H9 (cell line): ENCODE data around the gene TRPM5. TPM values are rescaled to one million over a fixed set of nuclear protein-coding genes. Genes with fewer than 3 reads are reported as not detected.

Experiments
- DNase-seq: peaks from one replicate; pipeline ENCODE4 v3.0.0-alpha.2; 2017
- H2AFZ ChIP-seq: one replicate; pipeline ENCODE4 v1.6.1; 2013; ENCODE audit warnings: mild to moderate bottlenecking, low read length, control low read depth, moderate library complexity
- H2AK5ac ChIP-seq: 2 replicates; pipeline ENCODE4 v1.6.1; 2013; ENCODE audit warnings: low read length, control low read depth, mixed read lengths; ENCODE audit not compliant: insufficient read length
- H2BK120ac ChIP-seq: one replicate; pipeline ENCODE4 v1.6.1; 2013; ENCODE audit warnings: low read depth, mild to moderate bottlenecking, low read length, control low read depth, inconsistent platforms; ENCODE audit not compliant: poor library complexity, severe bottlenecking
- H2BK12ac ChIP-seq: 2 replicates; pipeline ENCODE4 v1.6.1; 2013; ENCODE audit warnings: low read length, control low read depth, mixed read lengths, low read depth; ENCODE audit not compliant: insufficient read length
- H2BK15ac ChIP-seq: 2 replicates; pipeline ENCODE4 v1.6.1; 2013; ENCODE audit warnings: low read depth, low read length, control low read depth
- H2BK20ac ChIP-seq: one replicate; pipeline ENCODE4 v1.6.1; 2013; ENCODE audit warnings: low read depth, mild to moderate bottlenecking, low read length, control low read depth, inconsistent platforms; ENCODE audit not compliant: poor library complexity, severe bottlenecking
- H2BK5ac ChIP-seq: 2 replicates; pipeline ENCODE4 v1.6.1; 2013; ENCODE audit warnings: low read length, control low read depth, mixed read lengths; ENCODE audit not compliant: insufficient read length
- H3K14ac ChIP-seq: 2 replicates; pipeline ENCODE4 v1.6.1; 2013; ENCODE audit warnings: low read length, control low read depth; ENCODE audit not compliant: insufficient read depth
- H3K18ac ChIP-seq: 2 replicates; pipeline ENCODE4 v1.6.1; 2013; ENCODE audit warnings: low read depth, mild to moderate bottlenecking, mixed read lengths, low read length, control low read depth; ENCODE audit not compliant: insufficient read length
- H3K23ac ChIP-seq: 2 replicates; pipeline ENCODE4 v1.6.1; 2013; ENCODE audit warnings: low read length, control low read depth, mixed read lengths, low read depth; ENCODE audit not compliant: insufficient read length
- H3K23me2 ChIP-seq: 2 replicates; pipeline ENCODE4 v1.6.1; 2013; ENCODE audit warnings: low read depth, mild to moderate bottlenecking, mixed read lengths, low read length, control low read depth; ENCODE audit not compliant: insufficient read length, poor library complexity, severe bottlenecking
- H3K27ac ChIP-seq: 2 replicates; pipeline ENCODE4 v1.5.1; 2013; ENCODE audit warnings: low read length, control low read depth, mixed read lengths, low read depth; ENCODE audit not compliant: insufficient read length
- H3K27me3 ChIP-seq: 2 replicates; pipeline ENCODE4 v1.6.1; 2013; ENCODE audit warnings: low read length, control low read depth, inconsistent platforms; ENCODE audit not compliant: insufficient read depth
- H3K4ac ChIP-seq: 2 replicates; pipeline ENCODE4 v1.6.1; 2013; ENCODE audit warnings: low read depth, mild to moderate bottlenecking, control low read depth, inconsistent platforms, low read length, moderate library complexity
- H3K4me1 ChIP-seq: 2 replicates; pipeline ENCODE4 v1.6.1; 2013; ENCODE audit warnings: low read length, control low read depth, inconsistent platforms; ENCODE audit not compliant: insufficient read depth
- H3K4me2 ChIP-seq: 2 replicates; pipeline ENCODE4 v1.6.1; 2013; ENCODE audit warnings: low read length, control low read depth, mixed read lengths; ENCODE audit not compliant: insufficient read length, insufficient read depth
- H3K56ac ChIP-seq: 2 replicates; pipeline ENCODE4 v1.6.1; 2013; ENCODE audit warnings: low read depth, mild to moderate bottlenecking, mixed read lengths, low read length, control low read depth; ENCODE audit not compliant: insufficient read length
- H3K79me1 ChIP-seq: 2 replicates; pipeline ENCODE4 v1.6.1; 2013; ENCODE audit warnings: low read depth, mild to moderate bottlenecking, moderate library complexity, low read length, control low read depth, inconsistent platforms; ENCODE audit not compliant: insufficient read depth, poor library complexity, severe bottlenecking
- H3K79me2 ChIP-seq: 2 replicates; pipeline ENCODE4 v1.6.1; 2013; ENCODE audit warnings: low read length, control low read depth, inconsistent platforms; ENCODE audit not compliant: insufficient read depth
- H3K9ac ChIP-seq: 2 replicates; pipeline ENCODE4 v1.6.1; 2013; ENCODE audit warnings: low read length, control low read depth, mixed read lengths; ENCODE audit not compliant: insufficient read length; ENCODE audit errors: extremely low read depth
- H3K9me3 ChIP-seq: one replicate; pipeline ENCODE4 v1.6.1; 2013; ENCODE audit warnings: low read depth, low read length, inconsistent platforms; ENCODE audit not compliant: control insufficient read depth
- H3T11ph ChIP-seq: one replicate; pipeline ENCODE4 v1.6.1; 2013; ENCODE audit warnings: mild to moderate bottlenecking, low read length, control low read depth, inconsistent platforms
- H4K20me1 ChIP-seq: one replicate; pipeline ENCODE4 v1.6.1; 2013; ENCODE audit not compliant: control insufficient read depth, insufficient read length, insufficient read depth
- H4K5ac ChIP-seq: 2 replicates; pipeline ENCODE4 v1.6.1; 2013; ENCODE audit warnings: low read depth, mild to moderate bottlenecking, mixed read lengths, low read length, control low read depth; ENCODE audit not compliant: insufficient read length
- H4K8ac ChIP-seq: replicated peaks from 2 replicates; pipeline ENCODE4 v1.6.1; 2013; ENCODE audit warnings: low read length, control low read depth, mixed read lengths, low read depth; ENCODE audit not compliant: insufficient read length
- H4K91ac ChIP-seq: 2 replicates; pipeline ENCODE4 v1.6.1; 2013; ENCODE audit warnings: low read depth, mild to moderate bottlenecking, moderate library complexity, mixed read lengths, low read length, control low read depth; ENCODE audit not compliant: insufficient read length
- H3K27ac Mint-ChIP-seq, 3 experiments: 2 replicates in 2 of 3; 3 replicates in 1 of 3; pipeline ENCODE4 v1.8.0; 2020 to 2021; ENCODE audit warnings: mixed read lengths in 3 of 3, mild to moderate bottlenecking in 1 of 3, moderate library complexity in 1 of 3
- H3K27me3 Mint-ChIP-seq: 2 replicates; pipeline ENCODE4 v1.8.0; 2021; ENCODE audit warnings: low read depth, mild to moderate bottlenecking, moderate library complexity, mixed read lengths
- H3K36me3 Mint-ChIP-seq, 3 experiments: 2 replicates in 2 of 3; 3 replicates in 1 of 3; pipeline ENCODE4 v1.8.0; 2020 to 2021; ENCODE audit warnings: low read depth in 3 of 3, mixed read lengths in 3 of 3; ENCODE audit not compliant: insufficient read depth in 1 of 3
- H3K4me1 Mint-ChIP-seq, 2 experiments: 2 replicates each; pipeline ENCODE4 v1.8.0; 2020; ENCODE audit warnings: mixed read lengths in 2 of 2
- H3K4me3 Mint-ChIP-seq, 2 experiments: 2 replicates in 1 of 2; 3 replicates in 1 of 2; pipeline ENCODE4 v1.8.0; 2020 to 2021; ENCODE audit warnings: mild to moderate bottlenecking in 2 of 2, mixed read lengths in 2 of 2, moderate library complexity in 1 of 2
- H3K9me3 Mint-ChIP-seq, 2 experiments: 2 replicates in 1 of 2; 3 replicates in 1 of 2; pipeline ENCODE4 v1.8.0; 2020; ENCODE audit warnings: mild to moderate bottlenecking in 2 of 2, mixed read lengths in 2 of 2, moderate library complexity in 1 of 2
- WGBS: extraction: QIAGEN DNeasy Blood & Tissue Kit; methylation state at CpG from one replicate; pipeline ENCODE4 v1.1.7; 2013; ENCODE audit warnings: missing lambda C conversion rate, low lambda C conversion rate, mixed read lengths; ENCODE audit not compliant: insufficient read length; ENCODE audit errors: extremely low coverage; 5-methylcytosine and 5-hydroxymethylcytosine counted together
- total RNA-seq: library from RNA; stranded (reverse); gene quantifications from 2 replicates; pipeline ENCODE4 v1.2.1, GENCODE V29; 2021
- TF ChIP-seq, protein P1 (sequence below): fragments of 200-600 bp; sonication (generic); conservative IDR thresholded peaks from 3 replicates; pipeline ENCODE4 v1.8.0; 2021; ENCODE audit warnings: antibody characterized with exemption, mild to moderate bottlenecking

TRPM5 gene
- total RNA-seq, 1 experiment from 2014 or later = 0.09 TPM

DNA sequence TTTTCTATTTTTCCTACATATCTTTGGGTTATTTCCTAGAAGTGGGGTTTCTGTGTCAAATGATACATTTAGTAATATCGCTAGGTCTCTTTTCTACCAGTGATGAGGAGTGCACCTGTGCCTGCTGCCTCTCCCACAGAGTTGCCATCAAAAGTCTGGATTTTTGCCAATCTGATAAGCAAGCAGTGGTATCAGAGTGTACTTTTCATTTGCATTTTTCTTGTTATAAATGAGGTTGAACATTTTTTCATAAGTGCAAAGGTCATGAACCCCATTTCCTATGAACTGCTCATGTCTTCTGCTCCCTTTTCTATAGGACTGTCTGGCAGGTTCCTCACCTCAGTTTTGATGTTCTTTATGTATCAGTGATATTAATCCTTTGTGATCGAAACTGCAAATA lies 1.7 kb downstream of the TRPM5 start:
- H3K27me3 Mint-ChIP-seq = peaks cover 88% of the 10 kb centered on the region
- no peak overlapping the region for H2BK12ac ChIP-seq
- peaks cover 4% of the 10 kb centered on the region for H3K23me2 ChIP-seq
- H2BK120ac ChIP-seq = no peak overlapping the region
- peaks cover 24% of the 10 kb centered on the region; the same call in 1 of the 2 replicates for H3K27me3 ChIP-seq
- no peak overlapping the region for H3K27ac Mint-ChIP-seq
- no peaks in the 10 kb centered on the region for H3K9me3 ChIP-seq
- H2BK5ac ChIP-seq = no peak overlapping the region
- no peak overlapping the region for H2BK20ac ChIP-seq
- H3T11ph ChIP-seq = no peak overlapping the region
- no peak overlapping the region for H2AFZ ChIP-seq
- no peak overlapping the region for H4K91ac ChIP-seq
- TF ChIP-seq, protein P1, sequence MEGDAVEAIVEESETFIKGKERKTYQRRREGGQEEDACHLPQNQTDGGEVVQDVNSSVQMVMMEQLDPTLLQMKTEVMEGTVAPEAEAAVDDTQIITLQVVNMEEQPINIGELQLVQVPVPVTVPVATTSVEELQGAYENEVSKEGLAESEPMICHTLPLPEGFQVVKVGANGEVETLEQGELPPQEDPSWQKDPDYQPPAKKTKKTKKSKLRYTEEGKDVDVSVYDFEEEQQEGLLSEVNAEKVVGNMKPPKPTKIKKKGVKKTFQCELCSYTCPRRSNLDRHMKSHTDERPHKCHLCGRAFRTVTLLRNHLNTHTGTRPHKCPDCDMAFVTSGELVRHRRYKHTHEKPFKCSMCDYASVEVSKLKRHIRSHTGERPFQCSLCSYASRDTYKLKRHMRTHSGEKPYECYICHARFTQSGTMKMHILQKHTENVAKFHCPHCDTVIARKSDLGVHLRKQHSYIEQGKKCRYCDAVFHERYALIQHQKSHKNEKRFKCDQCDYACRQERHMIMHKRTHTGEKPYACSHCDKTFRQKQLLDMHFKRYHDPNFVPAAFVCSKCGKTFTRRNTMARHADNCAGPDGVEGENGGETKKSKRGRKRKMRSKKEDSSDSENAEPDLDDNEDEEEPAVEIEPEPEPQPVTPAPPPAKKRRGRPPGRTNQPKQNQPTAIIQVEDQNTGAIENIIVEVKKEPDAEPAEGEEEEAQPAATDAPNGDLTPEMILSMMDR = no peak
- H3K36me3 Mint-ChIP-seq = no peaks in the 10 kb centered on the region
- H3K4me2 ChIP-seq = no peak overlapping the region
- no peaks in the 10 kb centered on the region for H4K20me1 ChIP-seq
- H3K27ac ChIP-seq = no peak overlapping the region
- no peak overlapping the region for H4K5ac ChIP-seq
- no peak overlapping the region for H3K4me3 Mint-ChIP-seq
- H2AK5ac ChIP-seq = no peak overlapping the region
- H3K79me1 ChIP-seq = no peaks in the 10 kb centered on the region
- no peaks in the 10 kb centered on the region for H3K79me2 ChIP-seq
- DNase-seq = no peak
- peaks cover 3 to 10% of the 10 kb centered on the region in 2 experiments; a peak in 3 of 5 replicates for H3K9me3 Mint-ChIP-seq
- H3K4ac ChIP-seq = no peak overlapping the region
- WGBS = no CpG with 5 or more reads among the region's 2 CpGs
- no peaks in the 10 kb centered on the region for H3K4me1 ChIP-seq
- no peak overlapping the region for H3K18ac ChIP-seq
- H2BK15ac ChIP-seq = no peak overlapping the region
- no peak overlapping the region for H3K14ac ChIP-seq
- H3K9ac ChIP-seq = no peak overlapping the region
- H4K8ac ChIP-seq = no peak overlapping the region
- H3K56ac ChIP-seq = no peak overlapping the region
- H3K23ac ChIP-seq = no peak overlapping the region
- peaks cover 0 to 3% of the 10 kb centered on the region in 2 experiments; a peak in 2 of 4 replicates for H3K4me1 Mint-ChIP-seq
